Right lobe of liver (tissue), 6 donors: ENCODE measurements around the gene PPP1R3F. TPM values are rescaled to one million over a fixed set of nuclear protein-coding genes. Genes with fewer than 3 reads are reported as not detected.
"Not testable (repeated sequence)": the region's sequence is repeated elsewhere in the genome, so short reads cannot be mapped to it uniquely, and the experiment has no call there.

Experiments used
- ATAC-seq, 4 donors: fragments of 200-7000 bp; cut with Tn5 transposase; one replicate each; pipeline ENCODE4 v1.9.1; 2020; ENCODE audit warnings: mild to moderate bottlenecking in 4 of 4, moderate library complexity in 4 of 4
- DNase-seq, 3 donors: peaks; one replicate each; pipeline ENCODE4 v3.0.0-alpha.2; 2020
- H3K27ac ChIP-seq, 3 donors: fragments of 200-600 bp; one replicate each; pipeline ENCODE4 v1.8.0; 2022
- H3K27me3 ChIP-seq, 2 donors: fragments of 200-600 bp; one replicate each; pipeline ENCODE4 v1.8.0; 2022
- H3K36me3 ChIP-seq, 4 donors: fragments of 200-600 bp; sonication (generic) in 1 of 4; one replicate each; pipeline versions ENCODE4 v1.5.1 to v1.8.0; 2017 to 2022; ENCODE audit warnings: control low read depth in 1 of 4
- H3K4me1 ChIP-seq, 4 donors: fragments of 200-600 bp; sonication (generic) in 1 of 4; one replicate each; pipeline versions ENCODE4 v1.5.1 to v1.8.0; 2017 to 2022; ENCODE audit warnings: control low read depth in 1 of 4
- H3K4me3 ChIP-seq, 3 donors: fragments of 200-600 bp; one replicate each; pipeline ENCODE4 v1.8.0; 2022
- H3K9me3 ChIP-seq, 4 donors: fragments of 200-600 bp; sonication (generic) in 1 of 4; one replicate each; pipeline versions ENCODE4 v1.5.1 to v1.8.0; 2017 to 2022; ENCODE audit warnings: control low read depth in 1 of 4
- CTCF ChIP-seq, 4 donors: fragments of 200-600 bp in 3 of 4; fragments of 450-650 bp in 1 of 4; IDR thresholded peaks; one replicate each; pipeline versions ENCODE4 v1.5.1 to v1.8.0; 2016 to 2022; ENCODE audit warnings: antibody characterized with exemption in 4 of 4, mild to moderate bottlenecking in 2 of 4
- POLR2A ChIP-seq: fragments of 450-650 bp; IDR thresholded peaks from one replicate; pipeline ENCODE4 v1.6.1; 2017; ENCODE audit warnings: antibody characterized with exemption, mild to moderate bottlenecking
- WGBS: methylation state at CpG from one replicate; pipeline ENCODE4 v1.1.6; 2018; ENCODE audit warnings: low coverage, low lambda C conversion rate; ENCODE audit not compliant: insufficient coverage; ENCODE audit errors: missing lambda C conversion rate; 5-methylcytosine and 5-hydroxymethylcytosine counted together
- intact Hi-C, 2 donors: fragments of 100-400 bp; cut with DNase I; formaldehyde crosslinking; loops; one replicate each; pipeline versions ENCODE4 v1.11.2 to v1.14.1; 2022
- total RNA-seq, 6 experiments: library from RNA; depleted of rRNA in 2 of 6; stranded (reverse); fragments of >200 nt in 2 of 6; fragmentation: NEBNext Ultra II Directional in 3 of 6; extraction: Animal tissue kit (Norgen Biotek cat#: 25700) in 3 of 6; gene quantifications; one replicate each; pipeline versions ENCODE4 v1.1.0 to v1.2.4, GENCODE V29; 2016 to 2023
- donor health status: DM: no; HTN: yes; CAD: no.
- donor health status: DM: no; HTN: no; CAD: no.
- donor health status: DM: no; HTN: no; CAD: no.
- donor health status: DM: no; HTN: yes; CAD: no.
- donor health status: DM: no; HTN: yes; CAD: no.

PPP1R3F gene
- total RNA-seq, 6 experiments from 2014 or later: 1.6 to 4.0 (median 2.2) TPM

DNA sequence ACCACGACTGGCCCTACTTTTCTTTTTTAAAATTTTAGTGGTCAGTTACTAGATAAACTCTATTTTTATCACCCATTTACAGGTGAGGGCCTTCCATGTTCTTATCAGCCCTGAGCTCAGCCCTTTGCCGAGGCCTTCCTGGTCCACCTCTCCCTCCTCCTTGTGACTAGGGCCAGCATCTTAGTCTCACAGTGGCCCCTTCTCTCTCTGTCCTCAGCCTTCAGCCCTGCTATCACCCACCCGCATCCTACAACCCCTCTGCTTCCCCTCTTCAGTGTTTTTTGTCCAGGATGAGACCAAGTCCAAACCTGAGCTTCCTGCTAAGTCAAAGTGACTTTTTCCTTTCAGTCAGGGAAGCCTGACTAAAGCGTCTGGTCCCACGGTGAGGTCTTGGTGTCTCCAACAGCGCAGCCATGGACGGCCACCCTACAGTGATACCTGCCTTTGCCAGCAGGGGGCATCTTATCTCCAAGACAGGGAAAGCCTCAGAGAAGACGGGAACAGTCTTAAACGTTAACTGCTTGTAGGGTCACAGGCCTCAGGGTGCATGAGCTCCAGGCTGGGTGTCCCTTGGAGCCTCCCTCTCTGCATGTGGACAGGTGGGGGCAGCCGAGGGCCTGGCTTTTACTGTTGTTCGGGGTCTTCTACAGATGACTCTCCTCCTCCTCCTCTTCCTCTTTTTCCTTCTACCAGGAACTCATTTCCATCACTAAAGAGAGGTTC, 22.2 kb downstream of the PPP1R3F start:
- DNase-seq: peak; percentile 47 to 61 (median 50)
- Histone ChIP-seq H3K4me1 (no peaks in the 10 kb centered on the region), H3K9me3 (no peaks in the 10 kb centered on the region), H3K4me3 (no peak overlapping the region), H3K36me3 (no peaks in the 10 kb centered on the region), H3K27me3 (no peaks in the 10 kb centered on the region), H3K27ac (no peak overlapping the region)
- TF ChIP-seq POLR2A: no peak
- TF ChIP-seq CTCF (IDR thresholded peaks at IDR 0.05): peak; percentile 56 to 68 (median 64)
- intact Hi-C loops: no loop called here
- peak; percentile 64 to 82 (median 78) for ATAC-seq
- 28% methylated on average over 9 of the region's 11 CpGs for WGBS

- no peak for DNase-seq
- H3K9me3 ChIP-seq: no peaks in the 10 kb centered on the region
- intact Hi-C loops: no loop called here
- TF ChIP-seq CTCF (IDR thresholded peaks at IDR 0.05) (no peak), POLR2A (no peak)
- peak in 1 of 4 donors; percentile 29 for ATAC-seq
- no peak overlapping the region for H3K27ac ChIP-seq
- no peaks in the 10 kb centered on the region for H3K36me3 ChIP-seq
- no peaks in the 10 kb centered on the region for H3K27me3 ChIP-seq
- 65% methylated on average over 11 of the region's 17 CpGs for WGBS
- H3K4me3 ChIP-seq: no peak overlapping the region
- no peaks in the 10 kb centered on the region for H3K4me1 ChIP-seq
Measured at GRCh38 chrX:49292400-49293362, 23.1 kb downstream of the PPP1R3F start.

GRCh38 chrX:49299293-49299692, 29.7 kb downstream of the PPP1R3F start:
- no CpG with 5 or more reads among the region's 5 CpGs for WGBS
- DNase-seq, H3K27ac ChIP-seq, H3K9me3 ChIP-seq, ATAC-seq, H3K27me3 ChIP-seq, H3K4me3 ChIP-seq, H3K4me1 ChIP-seq, H3K36me3 ChIP-seq, intact Hi-C loops: not testable (repeated sequence)

DNA sequence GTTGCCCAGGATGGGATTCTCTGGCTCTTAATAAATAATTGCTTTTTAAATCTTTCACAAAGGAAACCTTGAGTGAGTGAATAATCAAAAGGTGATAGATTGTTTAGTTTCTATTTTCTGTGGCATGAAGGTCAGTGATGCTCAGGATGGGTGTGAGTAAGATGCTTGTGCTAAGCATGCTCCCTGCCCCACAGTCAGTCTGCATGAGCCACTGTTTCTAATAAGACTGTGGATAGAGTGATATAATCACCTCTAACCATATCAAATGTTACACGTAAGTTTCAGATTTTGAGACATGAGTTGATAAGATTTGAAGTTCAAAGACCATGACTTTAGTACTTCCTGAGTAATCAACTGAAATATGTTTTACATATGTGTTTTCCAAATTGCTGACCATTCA, 31.1 kb downstream of the PPP1R3F start:
- intact Hi-C loops: no loop called here
- Histone ChIP-seq H3K4me3 (no peak overlapping the region), H3K9me3 (no peaks in the 10 kb centered on the region), H3K27ac (no peak overlapping the region), H3K27me3 (no peaks in the 10 kb centered on the region), H3K36me3 (no peaks in the 10 kb centered on the region), H3K4me1 (no peaks in the 10 kb centered on the region)
- WGBS: 62% methylated on average over 1 of the region's 1 CpG
- DNase-seq (no peak), ATAC-seq (no peak)
- TF ChIP-seq CTCF (IDR thresholded peaks at IDR 0.05) (no peak), POLR2A (no peak)

DNA sequence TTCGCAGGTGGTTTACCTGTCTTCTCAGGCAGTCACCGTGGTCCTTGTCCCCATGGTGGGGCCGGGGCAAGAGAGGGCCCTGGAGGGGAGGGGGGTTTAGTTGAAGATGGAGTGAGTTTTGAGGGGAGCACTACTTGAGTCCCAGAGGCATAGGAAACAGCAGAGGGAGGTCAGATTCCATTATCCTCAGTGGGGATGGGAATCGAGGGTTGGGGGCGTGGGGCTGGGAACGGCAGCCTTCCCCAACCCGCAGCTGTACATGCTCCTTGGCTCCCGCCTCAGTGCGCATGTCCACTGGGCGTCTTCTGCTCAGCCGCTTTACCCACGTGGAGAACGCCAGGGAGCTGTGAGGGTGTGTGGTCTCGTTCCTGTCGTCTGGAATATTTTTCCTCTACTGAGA, 33.8 kb downstream of the PPP1R3F start, which contains the start of gene GAGE10:
Gene GAGE10, plus strand, starts transcription at position 301 of the 400 bp plus-strand sequence. CDS start 1,214 bp downstream, outside the sequence.
- no peak for TF ChIP-seq CTCF (IDR thresholded peaks at IDR 0.05)
- TF ChIP-seq POLR2A: no peak
- Histone ChIP-seq H3K27ac (no peak within 1 kb of the TSS), H3K4me3 (no peak within 1 kb of the TSS), H3K36me3 (no peaks in the 10 kb centered on the region), H3K9me3 (no peaks in the 10 kb centered on the region), H3K4me1 (no peaks in the 10 kb centered on the region), H3K27me3 (no peaks in the 10 kb centered on the region)
- WGBS: 64% methylated on average over 9 of the region's 15 CpGs
- intact Hi-C loops: no loop called here
- DNase-seq: no peak
- ATAC-seq: no peak

DNA sequence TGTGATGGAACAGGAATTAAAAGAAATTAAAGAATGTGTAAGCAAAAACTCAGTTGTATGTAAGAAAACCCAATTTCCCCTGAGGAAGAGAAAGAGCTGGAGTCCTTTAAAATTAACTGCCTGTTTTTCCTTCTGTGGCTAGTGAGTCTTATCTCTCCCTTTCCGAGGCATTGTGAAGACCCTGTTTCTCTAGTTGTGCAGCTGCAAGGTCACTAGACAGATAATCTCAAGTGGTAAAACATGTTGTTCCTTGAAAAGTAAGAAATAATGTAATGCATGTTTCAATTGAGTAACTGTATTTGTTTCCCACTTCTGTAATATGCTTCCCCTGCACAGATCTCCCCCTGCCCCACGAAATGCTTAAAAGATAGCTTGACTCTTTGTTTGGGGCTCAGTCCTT, 38.2 kb downstream of the PPP1R3F start:
- H3K4me3 ChIP-seq, ATAC-seq, H3K27me3 ChIP-seq, H3K36me3 ChIP-seq, H3K27ac ChIP-seq, intact Hi-C loops, H3K9me3 ChIP-seq, DNase-seq, H3K4me1 ChIP-seq: not testable (repeated sequence)
- 44% methylated on average over 2 of the region's 2 CpGs for WGBS
